SU-DHL-6 (cell line): ENCODE results near the gene BCAS3.

Source experiments
- CTCF ChIP-seq: fragments of 200-600 bp; sonication (generic); IDR thresholded peaks from one replicate; pipeline ENCODE4 v1.5.1; 2017; ENCODE audit warnings: antibody characterized with exemption, mild to moderate bottlenecking, low read length, moderate library complexity; ENCODE audit not compliant: insufficient read depth, poor library complexity, severe bottlenecking
- EZH2phosphoT487 ChIP-seq: fragments of 200-600 bp; sonication (generic), shearing (Covaris generic); conservative IDR thresholded peaks from 2 replicates; pipeline ENCODE4 v1.6.1; 2018; ENCODE audit warnings: mild to moderate bottlenecking, antibody characterized with exemption, low read length, moderate library complexity, mixed read lengths

GRCh38 chr17:61227866-61228265 is 550.2 kb downstream of the BCAS3 start:
- no peak for TF ChIP-seq CTCF
- TF ChIP-seq EZH2phosphoT487, result no peak
